Suprapubic skin (tissue), 4 donors: ENCODE data around the gene GPR108.

Source experiments
- POLR2A ChIP-seq, 2 donors: fragments of 450-650 bp; IDR thresholded peaks; one replicate each; pipeline ENCODE4 v1.6.1; 2017; ENCODE audit warnings: antibody characterized with exemption in 2 of 2, mild to moderate bottlenecking in 2 of 2, moderate library complexity in 2 of 2
- POLR2AphosphoS5 ChIP-seq, 3 donors: sonication (generic); formaldehyde crosslinking; IDR thresholded peaks; one replicate each; pipeline ENCODE4 v1.6.1; 2017; ENCODE audit warnings: antibody characterized with exemption in 3 of 3
- TF ChIP-seq, protein P1 (sequence below), 2 donors: fragments of 200-600 bp in 1 of 2; fragments of 450-650 bp in 1 of 2; sonication (generic) in 1 of 2; IDR thresholded peaks; one replicate each; pipeline ENCODE4 v1.5.1; 2016 to 2019; ENCODE audit warnings: antibody characterized with exemption in 2 of 2, mild to moderate bottlenecking in 1 of 2, moderate library complexity in 1 of 2

GRCh38 chr19:6772028-6772865 lies 34.9 kb upstream of the GPR108 start, which contains the start of gene VAV1:
- TF ChIP-seq, protein P1, sequence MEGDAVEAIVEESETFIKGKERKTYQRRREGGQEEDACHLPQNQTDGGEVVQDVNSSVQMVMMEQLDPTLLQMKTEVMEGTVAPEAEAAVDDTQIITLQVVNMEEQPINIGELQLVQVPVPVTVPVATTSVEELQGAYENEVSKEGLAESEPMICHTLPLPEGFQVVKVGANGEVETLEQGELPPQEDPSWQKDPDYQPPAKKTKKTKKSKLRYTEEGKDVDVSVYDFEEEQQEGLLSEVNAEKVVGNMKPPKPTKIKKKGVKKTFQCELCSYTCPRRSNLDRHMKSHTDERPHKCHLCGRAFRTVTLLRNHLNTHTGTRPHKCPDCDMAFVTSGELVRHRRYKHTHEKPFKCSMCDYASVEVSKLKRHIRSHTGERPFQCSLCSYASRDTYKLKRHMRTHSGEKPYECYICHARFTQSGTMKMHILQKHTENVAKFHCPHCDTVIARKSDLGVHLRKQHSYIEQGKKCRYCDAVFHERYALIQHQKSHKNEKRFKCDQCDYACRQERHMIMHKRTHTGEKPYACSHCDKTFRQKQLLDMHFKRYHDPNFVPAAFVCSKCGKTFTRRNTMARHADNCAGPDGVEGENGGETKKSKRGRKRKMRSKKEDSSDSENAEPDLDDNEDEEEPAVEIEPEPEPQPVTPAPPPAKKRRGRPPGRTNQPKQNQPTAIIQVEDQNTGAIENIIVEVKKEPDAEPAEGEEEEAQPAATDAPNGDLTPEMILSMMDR (IDR thresholded peaks at IDR 0.05): no peak
- TF ChIP-seq POLR2A (IDR thresholded peaks at IDR 0.05): no peak
- TF ChIP-seq POLR2AphosphoS5 (IDR thresholded peaks at IDR 0.05): no peak
